Esophagus squamous epithelium (tissue), 5 donors: ENCODE data around the gene GULP1. TPM values are rescaled to one million over a fixed set of nuclear protein-coding genes. Genes with fewer than 3 reads are reported as not detected.

Source experiments
- DNase-seq: peaks from one replicate; lab custom pipeline; 2025; lab: John Stamatoyannopoulos, UW
- H3K27ac ChIP-seq, 4 donors: fragments of 200-600 bp; sonication (generic); one replicate each; pipeline ENCODE4 v1.5.1; 2016 to 2019; ENCODE audit warnings: mild to moderate bottlenecking in 1 of 4
- H3K27me3 ChIP-seq, 4 donors: fragments of 200-600 bp; sonication (generic); 1 replicate in 3 of 4; 2 replicates in 1 of 4; pipeline versions ENCODE4 v1.5.1 to v1.6.0; 2017 to 2021; ENCODE audit warnings: antibody characterized with exemption in 1 of 4
- H3K36me3 ChIP-seq, 3 donors: fragments of 200-600 bp; sonication (generic); one replicate each; pipeline ENCODE4 v1.5.1; 2016 to 2019
- H3K4me1 ChIP-seq, 3 donors: fragments of 200-600 bp; sonication (generic); one replicate each; pipeline ENCODE4 v1.5.1; 2017 to 2019
- H3K4me3 ChIP-seq, 4 donors: fragments of 200-600 bp; sonication (generic); 1 replicate in 3 of 4; 2 replicates in 1 of 4; pipeline ENCODE4 v1.5.1; 2016 to 2019; ENCODE audit warnings: mild to moderate bottlenecking in 2 of 4, moderate library complexity in 1 of 4
- H3K9me3 ChIP-seq, 3 donors: fragments of 200-600 bp; sonication (generic); one replicate each; pipeline ENCODE4 v1.5.1; 2016 to 2019
- POLR2A ChIP-seq, 4 donors: fragments of 450-650 bp; IDR thresholded peaks; one replicate each; pipeline ENCODE4 v1.6.1; 2017; ENCODE audit warnings: antibody characterized with exemption in 4 of 4, mild to moderate bottlenecking in 4 of 4, moderate library complexity in 3 of 4
- WGBS, 2 donors: methylation state at CpG; one replicate each; pipeline ENCODE4 v1.1.5; 2018; 5-methylcytosine and 5-hydroxymethylcytosine counted together
- intact Hi-C: fragments of 100-400 bp; cut with DNase I; formaldehyde crosslinking; loops from one replicate; pipeline ENCODE4 v1.15.0; 2022
- total RNA-seq, 4 donors: library from RNA; depleted of rRNA; stranded (reverse); fragments of >200 nt; gene quantifications; one replicate each; pipeline ENCODE4 v1.1.0, GENCODE V29; 2016
- TF ChIP-seq, protein P1 (sequence below), 6 experiments: fragments of 450-650 bp in 4 of 6; fragments of 200-600 bp in 2 of 6; sonication (generic) in 2 of 6; IDR thresholded peaks; one replicate each; pipeline ENCODE4 v1.5.1; 2016 to 2019; ENCODE audit warnings: antibody characterized with exemption in 6 of 6, mild to moderate bottlenecking in 4 of 6, moderate library complexity in 4 of 6
- donor health status: DM: yes; HTN: yes; CAD: no.

The GULP1 gene
- total RNA-seq, 4 donors from 2014 or later: 10.4 to 39.3 (median 24.2) TPM

DNA sequence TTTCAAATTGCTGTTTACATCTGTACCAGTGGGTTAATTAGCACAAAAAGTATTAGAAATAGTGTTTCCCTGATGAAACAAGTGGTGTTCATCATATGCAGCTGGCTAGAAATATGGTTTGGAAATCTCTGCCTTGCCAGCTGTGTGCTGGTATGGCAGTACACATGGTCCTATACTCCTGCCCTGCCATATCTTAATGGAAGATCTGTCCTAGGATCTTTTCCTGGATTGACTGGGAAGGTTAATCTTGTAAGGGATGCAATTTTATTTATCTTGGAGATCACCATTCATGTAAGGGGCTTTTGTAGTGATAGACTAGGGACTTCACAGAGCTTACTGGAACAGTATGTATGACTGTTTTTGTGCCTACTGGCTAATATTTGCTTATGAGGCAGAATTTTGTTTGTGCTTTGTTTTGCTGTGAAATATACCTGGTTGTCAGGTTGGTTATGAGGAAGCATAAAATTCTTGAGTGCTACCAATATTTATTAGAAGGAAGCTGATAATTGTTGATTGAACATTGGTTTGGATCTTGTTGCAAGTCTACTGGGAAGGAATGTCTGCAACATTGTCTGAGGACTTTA lies 73.5 kb downstream of the GULP1 start:
- no peak overlapping the region for H3K27ac ChIP-seq
- no peaks in the 10 kb centered on the region for H3K27me3 ChIP-seq
- no peak for TF ChIP-seq POLR2A (IDR thresholded peaks at IDR 0.05)
- TF ChIP-seq, protein P1, sequence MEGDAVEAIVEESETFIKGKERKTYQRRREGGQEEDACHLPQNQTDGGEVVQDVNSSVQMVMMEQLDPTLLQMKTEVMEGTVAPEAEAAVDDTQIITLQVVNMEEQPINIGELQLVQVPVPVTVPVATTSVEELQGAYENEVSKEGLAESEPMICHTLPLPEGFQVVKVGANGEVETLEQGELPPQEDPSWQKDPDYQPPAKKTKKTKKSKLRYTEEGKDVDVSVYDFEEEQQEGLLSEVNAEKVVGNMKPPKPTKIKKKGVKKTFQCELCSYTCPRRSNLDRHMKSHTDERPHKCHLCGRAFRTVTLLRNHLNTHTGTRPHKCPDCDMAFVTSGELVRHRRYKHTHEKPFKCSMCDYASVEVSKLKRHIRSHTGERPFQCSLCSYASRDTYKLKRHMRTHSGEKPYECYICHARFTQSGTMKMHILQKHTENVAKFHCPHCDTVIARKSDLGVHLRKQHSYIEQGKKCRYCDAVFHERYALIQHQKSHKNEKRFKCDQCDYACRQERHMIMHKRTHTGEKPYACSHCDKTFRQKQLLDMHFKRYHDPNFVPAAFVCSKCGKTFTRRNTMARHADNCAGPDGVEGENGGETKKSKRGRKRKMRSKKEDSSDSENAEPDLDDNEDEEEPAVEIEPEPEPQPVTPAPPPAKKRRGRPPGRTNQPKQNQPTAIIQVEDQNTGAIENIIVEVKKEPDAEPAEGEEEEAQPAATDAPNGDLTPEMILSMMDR (IDR thresholded peaks at IDR 0.05): no peak
- no peaks in the 10 kb centered on the region for H3K36me3 ChIP-seq
- H3K9me3 ChIP-seq: no peaks in the 10 kb centered on the region
- H3K4me1 ChIP-seq: no peaks in the 10 kb centered on the region
- H3K4me3 ChIP-seq: no peak overlapping the region
- intact Hi-C loops: no loop called here
- no peak for DNase-seq

DNA sequence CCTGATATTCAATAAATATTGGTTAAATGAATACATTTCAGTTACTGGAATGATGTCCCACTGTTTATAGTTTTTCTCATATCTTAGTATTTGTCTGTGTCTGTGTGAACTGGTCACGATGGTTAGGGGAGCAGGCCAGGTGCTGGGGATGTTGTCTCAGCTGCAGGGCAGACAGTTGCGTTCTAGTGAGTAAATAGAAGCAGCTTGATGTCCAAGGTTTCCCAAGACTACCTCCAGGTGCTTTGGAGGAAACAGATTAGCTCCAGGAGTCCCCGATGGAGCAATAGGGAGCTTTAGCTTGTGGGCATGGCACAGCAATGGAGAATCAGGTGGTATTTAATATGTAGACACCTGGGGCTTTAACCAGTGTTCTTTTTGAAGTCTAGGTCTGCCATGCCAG lies 75.5 kb downstream of the GULP1 start:
- TF ChIP-seq, protein P1 (IDR thresholded peaks at IDR 0.05): no peak
- TF ChIP-seq POLR2A (IDR thresholded peaks at IDR 0.05): no peak
- Histone ChIP-seq H3K27me3 (no peaks in the 10 kb centered on the region), H3K27ac (no peak overlapping the region), H3K4me3 (no peak overlapping the region), H3K9me3 (no peaks in the 10 kb centered on the region), H3K4me1 (no peaks in the 10 kb centered on the region), H3K36me3 (no peaks in the 10 kb centered on the region)
- intact Hi-C loops: no loop called here
- 69 to 78% methylated on average over 3 of the region's 3 CpGs for WGBS, 2 donors
- DNase-seq: no peak

DNA sequence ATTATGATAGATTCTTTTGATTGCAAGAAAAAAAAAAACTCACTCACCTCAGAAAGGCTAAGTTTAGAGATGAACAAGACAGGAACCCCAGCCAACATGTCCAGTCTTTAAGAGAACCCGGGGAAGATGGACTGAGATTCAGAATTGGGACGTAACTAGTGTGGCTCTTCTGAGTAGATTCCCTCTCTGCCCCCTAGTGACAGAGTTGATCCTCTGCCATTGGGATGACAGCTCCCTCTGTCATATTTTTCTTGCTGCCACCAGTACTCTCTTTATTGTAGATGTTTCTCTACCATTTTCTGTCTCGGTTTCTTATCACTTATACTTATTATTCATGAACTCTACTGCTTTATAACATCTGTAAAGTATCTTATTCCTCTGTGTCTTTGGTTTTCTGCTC lies 77.7 kb downstream of the GULP1 start:
- 20 to 26% methylated on average over 3 of the region's 3 CpGs for WGBS, 2 donors
- DNase-seq: no peak

DNA sequence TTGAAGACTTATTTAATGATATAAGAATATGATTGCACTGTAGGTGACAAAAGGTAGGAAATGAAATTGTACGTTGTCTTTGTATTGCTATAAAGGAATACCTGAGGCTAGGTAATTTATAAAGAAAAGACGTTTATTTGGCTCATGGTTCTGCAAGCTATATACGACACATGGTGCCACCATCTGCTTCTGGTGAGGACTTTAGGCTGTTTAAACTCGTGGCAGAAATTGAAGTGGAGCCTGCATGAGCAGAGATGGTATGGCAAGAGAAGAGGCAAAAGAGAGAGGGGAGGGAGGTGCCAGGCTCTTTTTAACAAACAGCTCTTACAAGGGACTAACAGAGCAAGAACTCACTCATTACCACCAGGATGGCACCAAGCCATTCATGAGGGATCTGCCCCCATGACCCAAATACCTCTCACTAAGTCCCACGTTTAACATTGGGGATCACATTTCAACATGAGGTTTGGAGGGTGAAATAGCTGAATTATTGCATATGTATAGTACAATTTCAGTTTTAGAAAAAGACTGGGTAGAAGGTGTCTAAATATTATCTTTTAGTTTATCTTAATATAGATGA lies 86.8 kb downstream of the GULP1 start:
- H3K4me1 ChIP-seq: peaks cover 0 to 15% (median 0%) of the 10 kb centered on the region in 3 donors
- no peak for DNase-seq
- H3K27me3 ChIP-seq: no peaks in the 10 kb centered on the region
- H3K9me3 ChIP-seq: no peaks in the 10 kb centered on the region
- H3K36me3 ChIP-seq: no peaks in the 10 kb centered on the region
- intact Hi-C loops: no loop called here
- 52 to 61% methylated on average over 5 of the region's 5 CpGs for WGBS, 2 donors
- H3K4me3 ChIP-seq: no peak overlapping the region
- TF ChIP-seq, protein P1 (IDR thresholded peaks at IDR 0.05): no peak
- TF ChIP-seq POLR2A (IDR thresholded peaks at IDR 0.05): no peak
- no peak overlapping the region for H3K27ac ChIP-seq

More for the DNA sequence above, 77.7 kb downstream of the GULP1 start:
- TF ChIP-seq, protein P1 (IDR thresholded peaks at IDR 0.05): peak in 5 of 6 experiments; percentile 34 to 67 (median 36)
- TF ChIP-seq POLR2A (IDR thresholded peaks at IDR 0.05): no peak
- Histone ChIP-seq H3K4me3 (no peak overlapping the region), H3K9me3 (no peaks in the 10 kb centered on the region), H3K27ac (no peak overlapping the region), H3K36me3 (no peaks in the 10 kb centered on the region), H3K4me1 (no peaks in the 10 kb centered on the region), H3K27me3 (no peaks in the 10 kb centered on the region)
- intact Hi-C loops: no loop called here

DNA sequence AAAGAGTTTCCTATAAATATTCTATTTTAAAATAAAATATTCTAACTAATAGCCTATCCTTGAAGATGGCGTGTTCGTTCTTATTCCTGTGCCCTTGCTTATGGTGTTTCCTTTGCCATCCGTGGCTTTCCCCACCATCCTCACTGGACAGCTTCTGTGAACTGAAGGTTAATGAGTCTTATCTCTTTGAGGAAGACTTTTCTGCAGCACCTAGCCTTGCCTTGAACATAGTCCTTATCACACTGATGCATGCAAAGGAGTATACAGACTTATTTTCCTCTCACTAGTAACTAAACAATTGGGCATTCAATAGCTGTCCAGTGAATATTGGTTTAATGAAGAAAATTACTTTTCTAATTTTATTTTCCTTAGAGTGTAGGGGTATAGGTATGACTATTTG lies 88.1 kb downstream of the GULP1 start:
- Histone ChIP-seq H3K27me3 (no peaks in the 10 kb centered on the region), H3K36me3 (peaks cover 0 to 6% (median 0%) of the 10 kb centered on the region in 3 donors), H3K4me1 (peaks cover 0 to 15% (median 0%) of the 10 kb centered on the region in 3 donors), H3K4me3 (no peak overlapping the region), H3K27ac (no peak overlapping the region), H3K9me3 (no peaks in the 10 kb centered on the region)
- intact Hi-C loops: no loop called here
- 82 to 83% methylated on average over 3 of the region's 3 CpGs for WGBS, 2 donors
- TF ChIP-seq, protein P1 (IDR thresholded peaks at IDR 0.05): no peak
- no peak for TF ChIP-seq POLR2A (IDR thresholded peaks at IDR 0.05)
- no peak for DNase-seq
